Dedifferentiated amniotic fluid mesenchymal stem cell (primary cell): ENCODE data around the gene MTHFS.
"Not testable (repeated sequence)": the region's sequence is repeated elsewhere in the genome, so short reads cannot be mapped to it uniquely, and the experiment has no call there.

Experiments used
- DNase-seq: peaks from one replicate; pipeline ENCODE4 v3.0.0-alpha.2; 2016; ENCODE audit errors: extremely low spot score

Gene MTHFS

DNA sequence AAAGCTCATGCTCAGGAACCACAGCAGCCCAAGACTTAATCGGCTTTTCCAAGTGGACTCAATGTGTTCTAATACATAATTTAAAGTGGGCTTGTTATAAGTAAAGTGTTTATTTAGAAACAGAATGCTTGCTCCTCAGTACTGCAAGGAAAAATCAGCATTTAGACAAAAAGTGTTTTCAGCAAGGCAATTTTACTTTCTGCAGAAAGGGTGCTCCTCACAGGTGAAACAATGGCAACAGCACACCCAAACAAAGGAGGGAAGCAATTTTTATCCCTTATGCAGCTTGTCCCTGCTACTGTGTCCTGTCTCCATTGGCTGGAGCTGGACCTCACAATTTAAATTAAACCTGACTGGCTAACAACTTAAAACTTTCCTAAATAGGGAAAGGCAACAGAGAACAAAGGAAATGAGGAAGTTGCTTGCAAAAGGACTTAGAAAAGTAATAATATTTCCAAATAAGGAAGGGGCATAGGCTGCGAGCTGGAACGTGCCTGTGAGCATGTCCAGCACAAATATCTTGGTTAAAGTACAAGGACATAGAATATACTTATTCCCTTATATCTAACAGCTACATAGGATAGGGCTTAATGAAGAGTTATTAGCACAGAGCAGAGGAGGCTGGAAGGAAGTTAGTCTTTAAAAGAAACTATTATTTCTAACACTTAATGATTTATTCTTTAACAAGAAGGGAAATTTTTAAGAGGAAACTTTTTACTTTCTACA lies 19.1 kb upstream of the MTHFS start:
- DNase-seq, result not testable (repeated sequence)

GRCh38 chr15:79914728-79915127 lies 17.9 kb upstream of the MTHFS start:
- no peak for DNase-seq

- DNase-seq, result not testable (repeated sequence)
Observed at GRCh38 chr15:79909556-79910335, 12.9 kb upstream of the MTHFS start.

DNA sequence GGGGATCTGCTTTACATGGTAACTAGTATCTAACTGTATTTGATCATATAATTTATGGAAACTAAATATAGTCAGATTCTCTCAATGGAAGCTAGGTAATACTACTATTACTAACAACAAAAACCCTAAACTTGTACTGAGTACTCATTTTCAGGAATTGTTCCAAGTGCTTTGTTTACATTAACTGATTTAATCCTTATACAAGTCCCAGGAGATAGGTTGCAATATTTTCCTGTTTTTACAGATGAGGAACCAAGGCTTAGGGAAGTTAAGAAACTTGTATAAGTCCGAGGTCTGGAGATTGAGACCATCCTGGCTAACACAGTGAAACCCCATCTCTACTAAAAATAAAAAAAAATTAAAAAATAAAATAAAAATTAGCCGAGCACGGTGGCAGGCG lies 7.5 kb upstream of the MTHFS start:
- DNase-seq, result no peak

DNA sequence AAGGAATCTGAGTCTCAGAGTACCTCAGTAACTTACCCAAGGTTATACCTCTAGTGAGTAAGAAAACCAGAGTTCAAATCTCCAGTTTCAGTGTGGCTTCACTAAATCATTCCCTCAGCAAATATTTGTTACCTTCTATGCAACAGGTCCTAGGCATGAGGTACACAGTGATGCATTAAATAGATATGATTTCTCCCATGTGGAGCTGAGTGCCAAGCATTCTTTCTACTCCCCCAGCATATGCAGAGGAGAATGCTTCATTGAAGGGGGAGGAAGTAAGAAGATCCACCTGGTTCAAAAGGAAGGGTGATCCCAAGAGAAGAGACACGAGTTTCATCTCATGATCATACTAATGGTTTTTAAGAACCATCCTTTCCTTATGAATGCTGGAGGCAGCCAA lies 6.8 kb upstream of the MTHFS start:
- no peak for DNase-seq

GRCh38 chr15:79903144-79903543 lies 6.3 kb upstream of the MTHFS start:
- DNase-seq, result no peak

- DNase-seq, result no peak
Observed at GRCh38 chr15:79901958-79902357, 5.1 kb upstream of the MTHFS start.

GRCh38 chr15:79900818-79901378 lies 4.1 kb upstream of the MTHFS start:
- not testable (repeated sequence) for DNase-seq

GRCh38 chr15:79900087-79900486 lies 3.3 kb upstream of the MTHFS start:
- no peak for DNase-seq

DNA sequence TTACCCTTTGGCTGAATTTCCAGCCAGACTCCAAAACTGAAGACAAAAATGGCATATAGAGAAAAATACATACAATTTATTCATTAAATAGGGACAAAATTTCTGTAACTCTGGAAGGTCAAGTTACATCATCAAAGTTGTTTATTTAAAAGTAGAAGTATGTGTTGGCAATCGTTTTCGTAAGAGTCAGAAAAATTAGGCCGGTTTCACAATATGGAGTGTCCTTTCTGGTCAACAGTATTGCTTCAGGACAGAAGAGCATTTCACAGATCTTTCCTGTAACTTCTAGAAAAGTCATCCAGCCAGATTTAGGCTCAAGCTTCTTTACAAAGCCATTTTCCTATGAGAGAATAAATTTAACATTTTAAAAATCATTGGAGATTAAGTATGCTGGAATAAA lies 2.0 kb upstream of the MTHFS start:
- peak; percentile 40 for DNase-seq

DNA sequence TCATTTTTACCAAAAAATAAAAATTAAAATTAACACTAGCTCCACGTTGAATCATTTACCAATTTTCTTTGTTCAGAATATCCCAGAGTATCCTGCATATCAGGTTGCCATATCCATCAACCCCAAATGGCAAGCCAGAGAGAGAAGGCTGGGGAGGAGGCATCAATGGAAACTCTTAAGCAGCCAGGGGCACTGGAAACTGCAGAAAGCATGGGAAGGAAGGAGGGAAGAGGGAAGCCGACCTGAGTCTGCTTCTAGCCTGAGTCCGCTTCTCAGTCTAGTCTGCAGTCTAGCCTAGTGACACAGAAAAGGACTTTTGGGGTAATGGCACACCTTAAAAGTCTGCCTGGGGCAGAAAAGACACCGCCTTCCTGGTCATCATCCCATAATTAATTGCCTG lies 1.6 kb upstream of the MTHFS start:
- no peak for DNase-seq

DNA sequence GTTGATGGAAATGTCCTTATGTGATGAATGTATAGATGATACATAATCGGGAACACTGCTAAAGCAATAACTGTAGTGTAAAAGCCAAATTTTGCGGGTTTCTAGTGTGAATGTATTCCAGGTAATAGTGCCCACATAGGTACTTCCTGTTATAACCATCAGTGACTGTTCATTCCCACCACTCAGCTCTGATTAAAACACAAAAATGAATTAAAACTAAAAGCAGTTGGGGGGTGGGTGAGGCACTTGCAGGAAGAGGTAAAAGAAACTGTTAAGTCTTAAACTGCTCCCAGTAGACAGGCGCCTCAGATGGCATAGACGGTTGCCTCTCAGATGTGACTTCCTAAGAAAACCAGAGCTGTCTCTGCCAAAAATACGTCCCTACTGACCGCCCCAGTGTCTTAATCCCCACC lies 893 bp upstream of the MTHFS start:
- no peak for DNase-seq

DNA sequence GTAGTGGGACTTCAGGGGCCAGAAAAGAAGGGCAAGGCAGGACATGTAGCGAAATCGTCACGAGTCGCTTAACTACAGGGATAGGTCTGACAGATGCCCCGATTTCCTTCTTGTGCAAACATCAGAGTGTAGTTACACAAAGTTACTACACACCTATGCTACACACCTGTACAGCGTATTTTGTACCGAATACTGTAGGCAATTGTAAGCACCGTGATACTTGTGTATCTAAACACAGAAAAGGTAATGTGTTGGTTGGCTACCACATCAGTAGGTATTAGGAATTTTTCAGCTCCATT lies 515 bp upstream of the MTHFS start:
- no peak for DNase-seq

DNA sequence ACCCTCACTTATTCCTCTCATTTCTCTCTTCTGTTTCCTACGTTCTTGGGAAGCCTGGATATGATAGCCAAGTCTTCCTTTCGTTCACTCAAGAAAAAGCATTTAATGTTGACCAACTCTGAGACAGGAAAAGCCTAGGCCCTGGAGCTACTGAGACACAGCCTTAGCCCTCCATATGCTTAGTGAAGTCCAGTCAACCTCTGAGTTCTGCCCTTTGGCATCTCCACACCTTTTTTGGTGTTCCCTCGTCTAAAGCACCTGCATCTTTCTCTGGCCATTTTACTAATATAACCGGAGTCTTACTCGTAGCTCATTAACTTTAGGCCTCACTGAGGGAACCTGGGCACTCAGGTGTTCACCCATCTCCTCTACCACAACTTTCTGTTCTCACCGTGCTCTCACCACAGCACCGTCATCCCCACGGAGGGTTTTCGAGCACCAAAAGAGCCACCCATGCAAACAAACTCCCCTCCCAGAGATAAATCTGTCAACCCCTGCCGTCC lies 632 bp downstream of the MTHFS start:
- no peak for DNase-seq

DNA sequence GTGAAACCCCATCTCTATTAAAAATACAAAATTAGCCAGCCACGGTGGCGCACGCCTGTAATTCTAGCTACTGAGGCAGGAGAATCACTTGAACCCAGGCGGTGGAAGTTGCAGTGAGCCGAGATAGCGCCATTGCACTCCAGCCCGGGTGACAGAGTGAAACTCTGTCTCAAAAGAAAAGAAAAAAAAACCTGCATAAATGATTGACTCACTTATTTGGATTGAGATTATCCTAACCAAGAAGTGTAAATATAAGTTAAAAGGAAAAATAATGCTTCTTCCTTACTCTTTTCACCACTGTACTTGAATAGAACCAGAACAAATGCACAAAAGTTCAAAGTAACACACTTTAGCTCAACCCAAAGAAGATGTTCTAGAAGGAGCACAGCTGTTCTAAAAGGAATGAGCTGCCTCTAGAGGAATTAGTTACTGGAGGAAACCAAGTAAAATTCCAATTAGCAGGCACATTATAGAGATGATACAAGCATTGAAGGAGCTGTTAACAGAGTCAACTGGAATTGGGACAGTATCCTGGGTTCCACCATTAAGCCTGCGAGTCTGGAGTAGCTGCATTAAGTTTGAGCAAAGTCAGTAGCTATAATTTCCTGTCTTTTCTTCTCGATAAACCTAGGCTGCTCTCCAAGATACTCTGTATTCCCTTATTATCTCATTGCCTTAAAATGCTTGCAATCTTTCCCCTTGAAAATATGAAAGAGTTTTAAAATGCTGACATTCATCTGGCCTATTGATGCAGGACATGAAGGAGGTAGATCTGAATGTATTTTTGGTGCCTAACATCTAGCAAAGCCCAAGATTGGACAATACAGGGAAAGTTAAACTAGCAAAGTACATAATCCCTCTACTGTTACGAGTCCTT lies 9.5 kb downstream of the MTHFS start:
- peak; percentile 40 for DNase-seq

- no peak for DNase-seq
Observed at GRCh38 chr15:79886124-79886523, 10.7 kb downstream of the MTHFS start.

DNA sequence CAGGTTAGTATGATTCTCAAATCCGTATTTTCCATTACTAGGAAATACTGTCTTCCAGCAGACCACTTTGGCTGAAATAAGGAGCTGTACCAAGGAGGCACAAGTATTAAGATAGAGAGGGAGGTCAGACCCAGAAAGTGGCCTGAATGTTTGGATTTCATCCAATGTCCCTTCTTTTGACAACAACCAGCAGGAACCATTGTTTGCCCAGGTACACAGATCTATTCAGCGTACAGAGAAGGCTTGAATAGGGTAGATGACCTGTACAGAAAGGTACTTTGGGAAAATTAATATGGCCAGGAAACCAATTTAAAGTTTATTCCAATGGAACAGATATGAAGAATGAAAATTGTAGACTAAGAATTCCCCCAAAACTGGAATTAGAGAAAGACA lies 12.6 kb downstream of the MTHFS start:
- no peak for DNase-seq

DNA sequence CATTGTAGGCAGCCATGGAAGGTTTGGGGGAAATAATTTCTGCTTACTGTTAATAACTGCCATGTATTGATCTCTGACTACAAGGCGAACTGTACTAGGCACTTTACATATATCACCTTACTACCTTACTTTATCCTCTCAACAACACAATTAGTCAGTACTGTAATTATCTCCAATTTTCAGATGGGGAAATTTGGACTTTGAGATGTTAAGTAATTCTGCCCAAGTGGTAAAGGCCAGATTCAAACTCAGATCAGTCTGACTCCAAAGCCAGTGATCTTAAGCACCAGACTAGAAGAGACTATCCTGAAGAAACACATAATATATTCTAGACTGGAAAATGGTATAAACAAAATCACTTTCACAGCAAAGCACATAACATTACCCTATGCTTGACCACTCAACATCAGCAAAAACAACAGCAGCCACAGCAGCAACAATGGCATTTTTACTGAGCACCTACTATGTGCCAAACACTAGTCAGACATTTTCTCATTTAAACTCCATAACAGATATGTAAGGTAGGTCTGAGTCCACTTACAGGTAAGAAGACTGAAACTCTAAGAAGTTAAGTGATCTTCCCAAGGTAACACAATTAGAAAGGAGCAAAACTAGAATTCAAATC lies 13.1 kb downstream of the MTHFS start:
- no peak for DNase-seq

DNA sequence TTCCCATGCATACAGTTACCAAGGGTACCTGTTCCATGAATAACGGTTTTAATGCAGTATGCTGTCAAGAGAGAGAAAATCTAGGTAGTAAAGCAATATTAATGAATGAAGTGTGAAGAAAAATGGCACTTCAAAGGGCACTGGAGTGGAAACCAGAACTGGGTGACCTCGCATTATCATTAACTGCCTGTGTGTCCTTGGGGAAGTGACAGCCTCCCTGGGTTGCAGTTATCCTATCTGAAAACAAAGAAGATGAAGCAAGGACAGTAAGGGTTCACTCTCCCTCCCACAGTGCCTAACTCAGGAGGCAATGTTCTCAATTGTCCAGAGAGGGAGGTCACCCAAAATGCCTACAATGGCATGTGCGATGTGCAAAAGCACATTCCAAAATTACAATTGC lies 15.1 kb downstream of the MTHFS start:
- DNase-seq, result no peak

DNA sequence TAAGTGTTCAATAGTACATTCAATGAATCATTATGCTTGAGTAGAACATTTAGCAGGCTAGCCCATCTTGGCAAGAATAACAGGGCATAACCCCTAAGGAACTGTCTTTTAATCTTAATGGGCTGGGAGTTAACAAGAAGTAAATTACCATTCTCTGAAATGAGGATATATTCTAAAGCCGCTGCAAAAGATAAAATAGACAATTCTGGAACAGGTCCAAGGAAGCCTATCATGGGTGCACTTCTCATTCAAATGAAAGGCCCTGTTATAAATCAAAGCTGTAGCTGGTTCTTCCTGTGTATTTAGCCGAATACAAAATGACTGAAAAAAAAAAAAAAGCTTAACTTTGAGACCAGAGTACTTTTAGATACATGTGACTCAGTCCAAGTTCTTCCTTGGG lies 15.6 kb downstream of the MTHFS start:
- DNase-seq, result no peak

- no peak for DNase-seq
Observed at GRCh38 chr15:79878078-79878705, 18.6 kb downstream of the MTHFS start.
